Activated CD4-positive, alpha-beta T cell treated with anti-CD3 and anti-CD28 coated beads for 36 hours (primary cell): ENCODE data around the gene APCDD1L. TPM values are rescaled to one million over a fixed set of nuclear protein-coding genes. Genes with fewer than 3 reads are reported as not detected.

Experiments used
- ATAC-seq: fragments of 200-7000 bp; cut with Tn5 transposase; one replicate; pipeline ENCODE4 v1.10.0; 2021; ENCODE audit warnings: mild to moderate bottlenecking, moderate library complexity
- CTCF ChIA-PET: fragments of 350-600 bp; sonication (Branson Sonifier 250); formaldehyde crosslinking; loops from one replicate; lab custom pipeline; 2021; ENCODE audit warnings: antibody characterized with exemption; lab: Charles Lee
- POLR2A ChIA-PET: fragments of 350-600 bp; sonication (Branson Sonifier 250); formaldehyde crosslinking; loops from one replicate; lab custom pipeline; 2021; ENCODE audit warnings: antibody characterized with exemption, inconsistent platforms; lab: Charles Lee
- DNase-seq: peaks from one replicate; pipeline ENCODE4 v3.0.0-alpha.2; 2020
- H3K27ac Mint-ChIP-seq: one replicate; pipeline ENCODE4 v1.8.0; 2021; ENCODE audit warnings: mixed read lengths
- H3K27me3 Mint-ChIP-seq: one replicate; pipeline ENCODE4 v1.8.0; 2021; ENCODE audit warnings: mixed read lengths
- H3K36me3 Mint-ChIP-seq: one replicate; pipeline ENCODE4 v1.8.0; 2021; ENCODE audit warnings: low read depth, mixed read lengths
- H3K4me1 Mint-ChIP-seq: one replicate; pipeline ENCODE4 v1.8.0; 2021; ENCODE audit warnings: mixed read lengths
- H3K4me3 Mint-ChIP-seq: one replicate; pipeline ENCODE4 v1.8.0; 2021; ENCODE audit warnings: mild to moderate bottlenecking, moderate library complexity, mixed read lengths
- H3K9me3 Mint-ChIP-seq: one replicate; pipeline ENCODE4 v1.8.0; 2021; ENCODE audit warnings: low read depth, mixed read lengths
- intact Hi-C, 2 experiments: fragments of 100-400 bp; cut with DNase I in 1 of 2; cut with micrococcal nuclease in 1 of 2; formaldehyde crosslinking; loops; one replicate each; pipeline versions ENCODE4 v1.14.2 to v1.15.1; 2022 to 2024; cut with DNase I, micrococcal nuclease
- total RNA-seq, 2 experiments: library from RNA; stranded (reverse); gene quantifications; one replicate each; pipeline ENCODE4 v1.2.3, GENCODE V29; 2021

APCDD1L gene
- total RNA-seq, 2 experiments from 2014 or later, result not detected

DNA sequence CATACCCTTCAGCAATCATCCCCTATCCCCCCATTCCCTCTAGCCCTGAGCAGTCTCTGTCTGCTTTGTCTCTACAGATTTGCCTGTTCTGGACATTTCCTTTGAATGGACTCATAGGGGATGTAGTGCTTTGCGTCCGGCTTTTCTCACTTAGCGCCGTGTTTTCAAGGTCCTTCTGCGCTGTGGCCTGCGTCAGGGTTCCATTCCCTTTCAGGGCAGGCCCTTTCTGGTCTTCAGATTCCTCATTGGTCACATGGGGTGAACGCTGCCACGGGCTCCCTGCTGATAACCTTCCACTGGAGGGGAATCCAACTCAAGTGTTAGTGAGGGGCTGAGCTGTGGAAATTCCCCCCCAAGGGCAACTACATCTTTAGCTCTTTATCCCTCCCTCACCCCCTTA, 36.4 kb upstream of the APCDD1L start:
- H3K36me3 Mint-ChIP-seq, result no peaks in the 10 kb centered on the region
- DNase-seq (no peak), ATAC-seq (no peak)
- ChIA-PET CTCF (interaction anchor here (0.6 to 0.7 kb wide), 2 partner anchors 187 to 284 kb away, joined by 3 read pairs; no protein-coding TSS in a partner anchor), POLR2A (no interaction called here)
- H3K27me3 Mint-ChIP-seq, result peaks cover 17% of the 10 kb centered on the region
- no peaks in the 10 kb centered on the region for H3K4me1 Mint-ChIP-seq
- no peak overlapping the region for H3K4me3 Mint-ChIP-seq
- no peak overlapping the region for H3K27ac Mint-ChIP-seq
- H3K9me3 Mint-ChIP-seq, result no peaks in the 10 kb centered on the region
- intact Hi-C loops, result no loop called here

DNA sequence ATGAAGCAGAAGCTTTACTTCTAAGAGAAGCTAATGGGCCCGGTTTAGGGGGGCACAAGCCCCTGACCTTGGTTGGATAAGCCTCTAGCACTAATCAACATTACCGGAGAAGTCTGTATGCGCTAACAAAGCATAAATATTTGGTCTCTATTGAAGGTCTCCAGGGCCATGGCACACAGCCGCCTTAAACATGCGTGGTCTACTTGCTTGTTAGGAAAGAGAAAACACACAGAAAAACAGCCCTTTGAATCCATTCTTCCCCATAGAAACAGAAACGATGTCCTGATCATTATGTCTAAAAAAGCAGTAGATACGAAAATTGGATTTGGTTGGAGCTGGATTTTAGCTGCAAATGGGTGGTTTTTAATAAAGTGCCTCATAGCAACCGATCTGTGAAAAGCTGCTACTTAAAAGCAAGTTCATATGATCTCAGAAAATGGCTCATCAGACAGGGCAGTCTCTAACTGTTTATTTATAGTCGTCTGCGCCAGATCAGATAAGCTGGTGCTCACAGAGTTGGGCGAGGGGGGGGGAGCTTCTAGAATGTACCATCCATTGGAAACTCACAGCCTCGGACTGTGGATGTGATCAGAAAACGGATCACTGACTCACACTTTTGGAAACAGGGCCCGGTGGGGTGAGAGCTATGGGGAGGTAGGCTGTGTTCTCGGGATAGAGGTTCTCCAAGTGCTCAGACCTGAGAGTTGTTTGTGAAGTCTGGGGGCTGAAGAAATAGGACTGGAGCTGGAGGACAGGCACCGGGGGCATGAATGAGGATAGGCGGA, 35.3 kb upstream of the APCDD1L start:
- Mint-ChIP-seq H3K27ac (no peak overlapping the region), H3K4me1 (no peaks in the 10 kb centered on the region), H3K36me3 (no peaks in the 10 kb centered on the region), H3K27me3 (peaks cover 16% of the 10 kb centered on the region), H3K4me3 (no peak overlapping the region), H3K9me3 (no peaks in the 10 kb centered on the region)
- ChIA-PET POLR2A (no interaction called here), CTCF (no interaction called here)
- DNase-seq, result no peak
- ATAC-seq, result no peak
- intact Hi-C loops, result no loop called here

DNA sequence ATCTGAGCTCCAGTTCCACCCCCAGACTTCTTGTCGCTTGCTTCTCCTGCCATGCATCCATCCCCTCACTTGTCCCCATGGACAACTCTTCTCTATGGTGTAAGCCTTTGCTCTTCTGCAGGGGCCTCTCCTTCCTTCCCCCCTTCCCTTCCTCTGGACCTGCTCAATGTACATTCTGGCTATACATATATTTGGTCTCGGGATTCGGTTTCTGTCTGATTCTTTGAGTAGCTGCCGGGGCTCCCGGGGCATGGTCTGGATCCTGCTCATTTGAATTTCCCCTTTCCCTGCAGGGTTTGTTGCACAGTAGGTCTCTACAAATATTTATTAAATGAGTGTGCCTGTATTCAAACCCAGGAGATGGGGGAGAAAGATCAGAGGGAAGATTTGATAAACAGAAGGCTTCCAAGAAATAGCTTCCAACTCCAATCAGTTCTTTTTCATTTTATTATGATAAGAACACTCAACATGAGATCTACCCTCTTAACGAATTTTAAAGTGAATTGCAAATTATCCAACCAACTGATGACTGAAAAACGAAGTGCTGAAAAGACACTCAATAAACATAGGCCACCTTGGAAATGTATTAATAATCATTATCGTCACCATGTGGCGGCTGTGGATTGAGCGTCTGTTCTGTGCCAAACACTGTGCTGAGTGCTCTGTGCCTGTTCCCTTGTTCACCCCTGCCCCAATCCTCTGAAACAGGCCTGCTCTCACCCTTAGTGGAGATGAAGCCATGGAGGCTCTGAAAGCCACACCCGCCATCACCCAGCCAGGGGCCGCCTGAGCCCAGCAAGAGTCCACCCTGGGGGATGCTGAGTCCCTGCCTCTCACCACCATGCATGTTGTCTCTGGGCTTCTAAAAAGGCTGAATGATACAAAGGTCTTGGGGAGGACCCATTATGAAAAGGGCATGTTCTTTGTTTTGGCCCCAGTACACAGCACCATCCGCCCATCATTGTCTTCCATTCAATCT, 34.3 kb upstream of the APCDD1L start:
- peaks cover 14% of the 10 kb centered on the region for H3K27me3 Mint-ChIP-seq
- no peak overlapping the region for H3K27ac Mint-ChIP-seq
- ChIA-PET POLR2A (no interaction called here), CTCF (interaction anchor here (1.8 kb wide), 1 partner anchor 9 kb away, joined by 6 read pairs; no protein-coding TSS in a partner anchor)
- H3K4me1 Mint-ChIP-seq, result no peaks in the 10 kb centered on the region
- intact Hi-C loops, result no loop called here
- ATAC-seq (no peak), DNase-seq (no peak)
- H3K36me3 Mint-ChIP-seq, result no peaks in the 10 kb centered on the region
- H3K4me3 Mint-ChIP-seq, result no peak overlapping the region
- H3K9me3 Mint-ChIP-seq, result no peaks in the 10 kb centered on the region

DNA sequence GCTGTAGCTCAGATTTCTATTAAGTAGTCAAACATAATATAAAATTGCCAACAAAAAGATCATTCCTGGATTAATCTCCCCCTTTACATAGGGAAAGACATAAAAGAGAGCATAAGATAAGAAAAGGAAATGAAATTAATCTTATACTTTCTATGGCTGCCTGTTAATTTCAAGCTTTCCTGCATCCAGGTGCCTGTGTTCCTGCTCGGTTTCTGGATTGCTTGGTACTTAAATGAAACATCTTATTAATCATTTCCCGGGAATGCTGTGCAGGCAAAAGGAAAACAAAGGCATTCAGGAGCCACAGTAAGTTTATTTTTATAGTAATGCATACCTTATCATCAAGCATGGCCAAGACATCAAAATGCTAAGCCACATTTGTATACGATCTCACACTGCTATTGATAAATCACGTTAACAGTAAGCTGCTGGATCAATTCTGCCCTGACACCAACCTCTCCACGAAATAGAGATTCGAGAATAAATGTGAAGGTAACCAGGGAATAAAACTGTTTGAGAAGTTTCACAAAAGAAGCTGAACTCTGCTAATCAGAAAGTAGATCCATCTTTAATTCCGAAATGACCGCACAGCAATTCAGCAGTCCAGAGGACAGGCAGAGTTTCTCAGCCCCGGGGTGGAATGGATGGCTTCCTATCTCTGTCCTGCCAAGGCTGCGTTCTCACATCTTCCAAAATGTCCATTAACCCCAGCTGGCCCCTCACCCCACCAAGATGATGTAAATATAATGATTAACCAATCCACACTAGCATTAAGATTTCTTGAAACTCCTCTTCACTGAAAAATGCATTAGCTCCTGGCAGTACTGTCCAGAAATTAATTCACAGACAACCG, 32.6 kb upstream of the APCDD1L start:
- Mint-ChIP-seq H3K27me3 (peaks cover 8% of the 10 kb centered on the region), H3K36me3 (no peaks in the 10 kb centered on the region), H3K27ac (no peak overlapping the region), H3K4me1 (no peaks in the 10 kb centered on the region), H3K9me3 (no peaks in the 10 kb centered on the region), H3K4me3 (no peak overlapping the region)
- ATAC-seq (no peak), DNase-seq (no peak)
- CTCF ChIA-PET, result interaction anchor here (0.5 to 1.8 kb wide), 2 partner anchors 7 to 104 kb away, joined by 3 to 6 read pairs; no protein-coding TSS in a partner anchor
- POLR2A ChIA-PET, result no interaction called here
- intact Hi-C loops, result no loop called here

DNA sequence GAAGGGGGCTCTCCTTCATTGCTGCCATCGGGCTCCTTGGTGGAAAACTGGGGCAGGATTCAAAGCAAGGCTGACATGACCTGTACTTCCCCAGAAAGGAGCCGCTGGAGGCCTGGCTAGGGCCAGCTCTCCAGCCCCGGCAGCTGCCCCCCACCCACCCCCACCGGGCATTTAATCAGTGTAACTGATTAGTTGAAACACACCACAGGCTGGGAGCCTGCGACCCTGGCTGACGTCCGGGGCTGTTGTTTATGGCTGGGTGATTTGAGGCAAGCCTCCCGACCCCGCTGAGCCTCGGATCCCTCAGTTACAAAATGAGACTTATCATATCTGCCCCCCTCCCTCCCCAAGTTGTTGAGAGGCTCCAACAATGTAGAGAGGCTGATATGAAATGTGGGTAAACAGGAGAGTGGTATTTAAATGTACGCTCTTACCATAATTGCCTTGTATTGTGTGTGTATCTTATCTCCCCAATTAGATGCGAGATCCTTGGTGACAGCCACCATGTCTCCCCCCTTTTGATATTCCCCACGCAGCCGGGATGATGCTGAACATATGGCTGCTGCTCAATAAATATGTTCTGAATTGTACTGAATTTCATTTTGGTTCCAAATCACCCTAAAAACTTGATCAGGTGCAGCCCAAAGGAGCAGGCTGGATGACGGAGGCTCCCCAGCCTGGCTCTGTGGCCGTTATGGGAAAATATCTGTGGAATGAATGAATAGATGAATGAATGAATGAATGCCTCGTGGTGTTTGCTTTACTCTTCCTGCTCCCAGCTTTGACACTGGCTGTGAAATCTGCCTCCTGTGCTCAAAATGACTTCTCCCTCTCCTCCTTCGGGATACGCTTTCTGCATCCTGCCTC, 31.8 kb upstream of the APCDD1L start:
- intact Hi-C loops, result no loop called here
- no peak overlapping the region for H3K4me3 Mint-ChIP-seq
- H3K27ac Mint-ChIP-seq, result no peak overlapping the region
- ChIA-PET CTCF (no interaction called here), POLR2A (no interaction called here)
- H3K36me3 Mint-ChIP-seq, result no peaks in the 10 kb centered on the region
- H3K4me1 Mint-ChIP-seq, result peaks cover 3% of the 10 kb centered on the region
- no peak for DNase-seq
- H3K9me3 Mint-ChIP-seq, result no peaks in the 10 kb centered on the region
- no peak for ATAC-seq
- peaks cover 5% of the 10 kb centered on the region for H3K27me3 Mint-ChIP-seq

DNA sequence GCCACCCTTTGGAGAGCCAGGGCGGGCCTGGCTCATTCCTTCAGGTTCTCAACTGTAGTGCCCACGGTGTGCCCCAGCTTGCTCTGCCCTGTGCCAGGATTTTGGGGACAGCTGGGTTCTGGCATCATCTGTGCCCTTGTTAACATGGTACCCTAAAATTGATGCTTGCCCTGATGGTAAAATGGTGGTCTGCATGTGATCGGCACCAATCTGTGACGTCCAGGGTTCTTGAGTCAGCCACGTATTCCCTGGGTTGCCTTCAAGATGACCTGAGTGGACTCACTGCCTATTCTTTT, 31.2 kb upstream of the APCDD1L start:
- no peaks in the 10 kb centered on the region for H3K36me3 Mint-ChIP-seq
- ATAC-seq (no peak), DNase-seq (no peak)
- intact Hi-C loops, result no loop called here
- H3K27ac Mint-ChIP-seq, result no peak overlapping the region
- H3K9me3 Mint-ChIP-seq, result no peaks in the 10 kb centered on the region
- peaks cover 5% of the 10 kb centered on the region for H3K27me3 Mint-ChIP-seq
- ChIA-PET POLR2A (no interaction called here), CTCF (no interaction called here)
- H3K4me1 Mint-ChIP-seq, result peaks cover 9% of the 10 kb centered on the region
- H3K4me3 Mint-ChIP-seq, result no peak overlapping the region

DNA sequence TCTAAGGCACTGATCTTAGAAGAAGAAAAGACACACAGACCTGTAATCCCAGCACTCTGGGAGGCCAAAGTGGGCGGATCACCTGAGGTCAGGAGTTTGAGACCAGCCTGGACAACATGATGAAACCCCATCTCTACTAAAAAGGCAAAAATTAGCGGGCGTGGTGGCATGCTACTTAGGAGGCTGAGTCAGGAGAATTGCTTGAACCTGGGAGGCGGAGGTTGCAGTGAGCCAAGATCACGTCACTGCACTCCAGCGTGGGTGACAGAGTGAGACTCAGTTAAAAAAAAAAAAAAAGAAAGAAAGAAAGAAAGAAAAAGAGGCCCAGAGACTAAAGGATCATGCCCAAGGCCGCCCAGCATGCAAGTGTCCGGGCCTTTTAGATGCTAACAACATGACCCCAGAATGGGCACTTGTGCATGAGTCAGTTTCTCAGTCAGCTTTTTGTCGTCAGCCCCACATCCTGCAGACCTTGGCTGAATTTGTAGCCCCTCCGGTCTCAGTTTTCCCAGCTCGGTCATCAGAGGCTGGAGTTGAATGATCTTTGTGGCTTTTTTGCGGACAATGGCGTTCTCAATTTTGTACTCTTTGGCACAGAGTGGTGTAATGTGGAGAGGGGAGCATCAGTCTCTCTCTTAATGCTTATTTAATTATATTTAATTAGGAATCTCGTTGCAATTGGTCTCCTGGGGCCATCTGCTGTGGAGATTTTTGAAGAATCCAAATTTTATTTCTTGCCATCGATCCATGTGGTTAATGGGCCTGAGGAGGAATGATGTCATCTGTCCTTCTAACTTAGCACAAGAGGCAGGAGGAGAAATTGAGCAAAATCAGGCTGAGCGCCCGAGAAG, 30.6 kb upstream of the APCDD1L start:
- Mint-ChIP-seq H3K9me3 (no peaks in the 10 kb centered on the region), H3K27me3 (peaks cover 10% of the 10 kb centered on the region), H3K36me3 (no peaks in the 10 kb centered on the region), H3K4me1 (peaks cover 10% of the 10 kb centered on the region), H3K4me3 (no peak overlapping the region), H3K27ac (no peak overlapping the region)
- ATAC-seq, result no peak
- intact Hi-C loops, result no loop called here
- CTCF ChIA-PET, result no interaction called here
- POLR2A ChIA-PET, result interaction anchor here (0.6 kb wide), 1 partner anchor 1039 kb away, joined by 3 read pairs; no protein-coding TSS in a partner anchor
- DNase-seq, result no peak

DNA sequence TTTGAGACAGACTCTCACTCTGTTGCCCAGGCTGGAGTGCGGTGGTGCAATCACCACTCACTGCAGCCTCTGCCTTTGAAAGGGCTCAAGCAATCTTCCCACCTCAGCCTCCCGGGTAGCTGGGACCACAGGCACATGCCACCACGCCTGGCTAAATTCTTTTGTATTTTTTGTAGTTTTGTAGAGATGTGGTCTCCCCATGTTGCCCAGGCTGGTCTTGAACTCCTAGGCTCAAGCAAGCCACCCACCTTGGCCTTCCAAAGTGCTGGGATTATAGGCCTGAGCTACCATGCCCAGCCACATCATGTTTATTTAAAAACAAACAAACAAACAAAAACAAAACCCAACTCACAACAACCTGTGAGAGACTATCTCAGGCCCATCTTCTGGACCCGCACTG, 29.7 kb upstream of the APCDD1L start:
- Mint-ChIP-seq H3K27ac (no peak overlapping the region), H3K36me3 (no peaks in the 10 kb centered on the region), H3K27me3 (peaks cover 16% of the 10 kb centered on the region), H3K4me3 (no peak overlapping the region), H3K9me3 (no peaks in the 10 kb centered on the region), H3K4me1 (peaks cover 10% of the 10 kb centered on the region)
- no peak for DNase-seq
- intact Hi-C loops, result no loop called here
- no peak for ATAC-seq
- ChIA-PET CTCF (no interaction called here), POLR2A (no interaction called here)

DNA sequence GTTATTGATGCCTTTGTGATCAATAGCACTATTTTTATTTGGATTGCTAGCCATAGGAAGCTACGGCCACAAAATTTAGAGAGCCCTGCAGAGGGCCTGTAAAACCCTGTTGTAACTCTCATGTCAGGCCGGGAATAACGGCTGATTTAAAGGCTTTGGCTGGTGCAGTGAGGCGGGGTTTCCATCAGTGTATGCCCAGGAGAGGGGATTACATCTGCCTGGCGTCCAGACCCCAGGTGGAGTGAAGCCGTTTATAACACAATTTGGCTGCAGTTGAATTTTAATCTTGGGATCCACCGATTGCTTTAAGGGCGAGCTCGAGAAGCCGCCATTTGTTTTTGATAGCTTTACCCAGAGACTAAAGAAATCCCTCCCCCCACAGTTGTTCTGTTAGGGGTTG, 29.1 kb upstream of the APCDD1L start:
- POLR2A ChIA-PET, result no interaction called here
- CTCF ChIA-PET, result interaction anchor here (0.7 to 1.1 kb wide), 2 partner anchors 8 to 630 kb away, joined by 3 read pairs; no protein-coding TSS in a partner anchor
- Mint-ChIP-seq H3K27ac (no peak overlapping the region), H3K27me3 (peaks cover 18% of the 10 kb centered on the region), H3K4me3 (no peak overlapping the region), H3K9me3 (no peaks in the 10 kb centered on the region), H3K4me1 (peaks cover 10% of the 10 kb centered on the region), H3K36me3 (no peaks in the 10 kb centered on the region)
- intact Hi-C loops, result no loop called here
- no peak for ATAC-seq
- DNase-seq, result no peak

DNA sequence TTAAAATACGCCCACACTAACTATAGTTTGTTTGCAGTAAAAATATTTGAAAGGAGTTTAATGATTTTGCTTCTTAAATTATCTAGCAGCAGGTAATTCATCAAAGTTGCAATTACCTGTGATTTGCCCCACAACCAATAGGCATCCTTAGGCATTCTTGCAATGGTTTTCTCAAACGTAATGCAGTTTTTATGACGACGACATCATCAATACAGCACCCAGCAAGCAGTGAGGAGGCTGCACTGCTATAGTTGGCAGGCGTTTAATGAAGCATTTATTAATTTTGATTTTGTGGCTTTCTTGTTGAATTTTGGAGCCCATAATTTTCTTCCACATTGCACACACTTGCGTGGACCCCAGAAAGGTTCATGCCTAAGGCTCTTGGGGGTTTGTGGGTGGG, 28.1 kb upstream of the APCDD1L start:
- peaks cover 2% of the 10 kb centered on the region for H3K9me3 Mint-ChIP-seq
- DNase-seq (no peak), ATAC-seq (no peak)
- CTCF ChIA-PET, result no interaction called here
- H3K27ac Mint-ChIP-seq, result no peak overlapping the region
- intact Hi-C loops, result no loop called here
- POLR2A ChIA-PET, result no interaction called here
- peaks cover 10% of the 10 kb centered on the region for H3K4me1 Mint-ChIP-seq
- H3K27me3 Mint-ChIP-seq, result peaks cover 18% of the 10 kb centered on the region
- H3K36me3 Mint-ChIP-seq, result no peaks in the 10 kb centered on the region
- no peak overlapping the region for H3K4me3 Mint-ChIP-seq
